GM12874 (cell line): ENCODE measurements around the gene TNRC6B.
A peak's percentile ranks its signal among the peaks of the same experiment; 100 is the strongest.

Source experiments
- CTCF ChIP-seq: IDR thresholded peaks from 2 replicates; pipeline ENCODE4 v1.5.1; 2011; ENCODE audit warnings: low read depth, mild to moderate bottlenecking, control low read depth, low read length, moderate library complexity; ENCODE audit not compliant: insufficient read depth

Gene TNRC6B

GRCh38 chr22:40346185-40347118, 168.7 kb downstream of the TNRC6B start, which contains the start of gene ADSL:
Gene ADSL (plus strand): TSS chr22:40346500. CDS start chr22:40346559, 59 bp downstream.
- no peak for TF ChIP-seq CTCF

- no peak for TF ChIP-seq CTCF
These were observed 169.6 kb downstream of the TNRC6B start for GRCh38 chr22:40347300-40347699.

- TF ChIP-seq CTCF = peak; percentile 82
These were observed 170.4 kb downstream of the TNRC6B start for GRCh38 chr22:40348025-40348658.

- no peak for TF ChIP-seq CTCF
These were observed 175.0 kb downstream of the TNRC6B start for GRCh38 chr22:40352763-40353162.

GRCh38 chr22:40361100-40361499, 183.4 kb downstream of the TNRC6B start:
- no peak for TF ChIP-seq CTCF

- no peak for TF ChIP-seq CTCF
These were observed 185.3 kb downstream of the TNRC6B start for GRCh38 chr22:40363059-40363458.

GRCh38 chr22:40364431-40364830, 186.7 kb downstream of the TNRC6B start:
- TF ChIP-seq CTCF = no peak
